Gastrocnemius medialis (tissue), 4 donors: ENCODE data around the gene ZDHHC14. TPM values are rescaled to one million over a fixed set of nuclear protein-coding genes. Genes with fewer than 3 reads are reported as not detected.

Source experiments
- ATAC-seq, 2 donors: fragments of 150-250 bp; one replicate each; pipeline ENCODE4 v1.9.1; 2016
- DNase-seq, 2 donors: peaks; one replicate each; pipeline ENCODE4 v3.0.0-alpha.2; 2019
- H3K27ac ChIP-seq, 4 donors: fragments of 200-600 bp; sonication (generic); 1 replicate in 1 of 4; 2 replicates in 3 of 4; pipeline ENCODE4 v1.5.1; 2016 to 2018; ENCODE audit warnings: mild to moderate bottlenecking in 2 of 4, moderate library complexity in 1 of 4
- H3K27me3 ChIP-seq, 3 donors: fragments of 200-600 bp; sonication (generic) in 2 of 3; 1 replicate in 1 of 3; 2 replicates in 2 of 3; pipeline versions ENCODE4 v1.5.1 to v1.6.0; 2016 to 2019; ENCODE audit warnings: mild to moderate bottlenecking in 1 of 3, moderate library complexity in 1 of 3
- H3K36me3 ChIP-seq, 2 donors: fragments of 200-600 bp; sonication (generic) in 1 of 2; one replicate each; pipeline ENCODE4 v1.5.1; 2017 to 2018
- H3K4me1 ChIP-seq, 2 donors: fragments of 200-600 bp; sonication (generic) in 1 of 2; one replicate each; pipeline ENCODE4 v1.5.1; 2016 to 2017; ENCODE audit warnings: mild to moderate bottlenecking in 2 of 2
- H3K4me3 ChIP-seq, 4 donors: fragments of 200-600 bp; sonication (generic) in 3 of 4; 1 replicate in 1 of 4; 2 replicates in 3 of 4; pipeline ENCODE4 v1.5.1; 2016 to 2019; ENCODE audit warnings: mild to moderate bottlenecking in 2 of 4
- H3K9me3 ChIP-seq, 3 donors: fragments of 200-600 bp; sonication (generic) in 2 of 3; 1 replicate in 1 of 3; 2 replicates in 2 of 3; pipeline ENCODE4 v1.5.1; 2016 to 2019
- CTCF ChIP-seq, 5 experiments: fragments of 450-650 bp in 3 of 5; fragments of 200-600 bp in 2 of 5; sonication (generic) in 2 of 5; IDR thresholded peaks in 4 of 5; conservative IDR thresholded peaks in 1 of 5; 1 replicate in 4 of 5; 2 replicates in 1 of 5; pipeline ENCODE4 v1.5.1; 2016 to 2019; ENCODE audit warnings: antibody characterized with exemption in 5 of 5, mild to moderate bottlenecking in 3 of 5, moderate library complexity in 3 of 5
- POLR2A ChIP-seq, 2 donors: fragments of 450-650 bp; IDR thresholded peaks; one replicate each; pipeline ENCODE4 v1.6.1; 2017; ENCODE audit warnings: antibody characterized with exemption in 2 of 2, mild to moderate bottlenecking in 2 of 2, moderate library complexity in 2 of 2
- in situ Hi-C, 4 donors: fragments of 200-750 bp; cut with MboI; loops; one replicate each; pipeline versions ENCODE4 v1.15.0 to v1.8.0; 2017; ENCODE audit warnings: low sequenced_read_pairs in 4 of 4
- intact Hi-C: fragments of 100-400 bp; cut with DNase I; formaldehyde crosslinking; loops from one replicate; pipeline ENCODE4 v1.15.1; 2023; ENCODE audit warnings: low total_unique reads
- total RNA-seq, 4 donors: library from RNA; depleted of rRNA; stranded (reverse); fragments of >200 nt; gene quantifications; one replicate each; pipeline versions ENCODE4 v1.1.0 to v1.2.3, GENCODE V29; 2016

The ZDHHC14 gene
- total RNA-seq, 4 donors from 2014 or later = 3.7 to 7.7 (median 5.9) TPM

GRCh38 chr6:157552820-157553485 lies 172.0 kb downstream of the ZDHHC14 start:
- TF ChIP-seq POLR2A (IDR thresholded peaks at IDR 0.05) = no peak
- TF ChIP-seq CTCF (IDR thresholded peaks at IDR 0.05 in 4 of 5, conservative IDR thresholded peaks at IDR 0.05 in 1 of 5) = no peak
- no peak overlapping the region for H3K4me3 ChIP-seq
- in situ Hi-C loops = no loop called here
- no peaks in the 10 kb centered on the region for H3K9me3 ChIP-seq
- no peak overlapping the region for H3K27ac ChIP-seq
- H3K4me1 ChIP-seq = peaks cover 0 to 8% of the 10 kb centered on the region in 2 donors
- no peak for DNase-seq
- H3K36me3 ChIP-seq = no peaks in the 10 kb centered on the region
- intact Hi-C loops = no loop called here
- no peak for ATAC-seq
- no peaks in the 10 kb centered on the region for H3K27me3 ChIP-seq

GRCh38 chr6:157554747-157555146 lies 173.8 kb downstream of the ZDHHC14 start:
- ATAC-seq = no peak
- Histone ChIP-seq H3K27ac (no peak overlapping the region), H3K9me3 (no peaks in the 10 kb centered on the region)

GRCh38 chr6:157555455-157556143 lies 174.6 kb downstream of the ZDHHC14 start:
- no peak for DNase-seq
- in situ Hi-C loops (no loop called here), intact Hi-C loops (no loop called here)
- Histone ChIP-seq H3K4me1 (peaks cover 9 to 17% of the 10 kb centered on the region in 2 donors), H3K27me3 (no peaks in the 10 kb centered on the region), H3K36me3 (no peaks in the 10 kb centered on the region), H3K9me3 (no peaks in the 10 kb centered on the region), H3K4me3 (no peak overlapping the region), H3K27ac (no peak overlapping the region)
- no peak for ATAC-seq
- TF ChIP-seq POLR2A (IDR thresholded peaks at IDR 0.05) (no peak), CTCF (IDR thresholded peaks at IDR 0.05 in 4 of 5, conservative IDR thresholded peaks at IDR 0.05 in 1 of 5) (no peak)

More at GRCh38 chr6:157554747-157555146, 173.8 kb downstream of the ZDHHC14 start:
- in situ Hi-C loops (no loop called here), intact Hi-C loops (no loop called here)
- no peak for DNase-seq
- Histone ChIP-seq H3K36me3 (no peaks in the 10 kb centered on the region), H3K27me3 (no peaks in the 10 kb centered on the region), H3K4me3 (no peak overlapping the region), H3K4me1 (peaks cover 9 to 14% of the 10 kb centered on the region in 2 donors)
- no peak for TF ChIP-seq CTCF (IDR thresholded peaks at IDR 0.05 in 4 of 5, conservative IDR thresholded peaks at IDR 0.05 in 1 of 5)
- TF ChIP-seq POLR2A (IDR thresholded peaks at IDR 0.05) = no peak

GRCh38 chr6:157556144-157556645 lies 175.2 kb downstream of the ZDHHC14 start:
- no peak for ATAC-seq
- H3K4me3 ChIP-seq = no peak overlapping the region
- in situ Hi-C loops = no loop called here

More at GRCh38 chr6:157556144-157556645, 175.2 kb downstream of the ZDHHC14 start:
- no peak overlapping the region for H3K27ac ChIP-seq
- H3K4me1 ChIP-seq = peaks cover 9 to 23% of the 10 kb centered on the region in 2 donors
- H3K9me3 ChIP-seq = no peaks in the 10 kb centered on the region
- DNase-seq = no peak
- no peaks in the 10 kb centered on the region for H3K36me3 ChIP-seq
- TF ChIP-seq CTCF (IDR thresholded peaks at IDR 0.05 in 4 of 5, conservative IDR thresholded peaks at IDR 0.05 in 1 of 5) = no peak
- no peak for TF ChIP-seq POLR2A (IDR thresholded peaks at IDR 0.05)
- no peaks in the 10 kb centered on the region for H3K27me3 ChIP-seq
- intact Hi-C loops = no loop called here
